Natural killer cell (primary cell): ENCODE measurements around the gene MPP1. TPM values are rescaled to one million over a fixed set of nuclear protein-coding genes. Genes with fewer than 3 reads are reported as not detected.

Source experiments
- ATAC-seq, 3 donors: fragments of 150-1000 bp in 2 of 3; fragments of 200-7000 bp in 1 of 3; cut with Tn5 transposase; 1 replicate in 1 of 3; 2 replicates in 2 of 3; pipeline ENCODE4 v1.10.0; 2021; ENCODE audit warnings: mild to moderate bottlenecking in 2 of 3, moderate library complexity in 2 of 3
- DNase-seq, 2 donors: peaks; one replicate each; pipeline versions ENCODE4 v3.0.0 to v3.0.0-alpha.2; 2013 to 2021; ENCODE audit warnings: mixed read lengths in 1 of 2
- H3K27ac ChIP-seq: one replicate; pipeline ENCODE4 v1.5.1; 2013; ENCODE audit warnings: mild to moderate bottlenecking, low read length
- H3K27me3 ChIP-seq: one replicate; pipeline ENCODE4 v1.6.1; 2013; ENCODE audit warnings: low read length; ENCODE audit not compliant: control insufficient read depth, insufficient read depth
- H3K36me3 ChIP-seq: one replicate; pipeline ENCODE4 v1.6.1; 2013; ENCODE audit warnings: low read length; ENCODE audit not compliant: control insufficient read depth, insufficient read depth
- H3K4me1 ChIP-seq: one replicate; pipeline ENCODE4 v1.6.1; 2013; ENCODE audit warnings: low read length; ENCODE audit not compliant: control insufficient read depth, insufficient read depth
- H3K4me3 ChIP-seq: one replicate; pipeline ENCODE4 v1.5.1; 2013; ENCODE audit warnings: low read length
- H3K9me3 ChIP-seq: one replicate; pipeline ENCODE4 v1.6.1; 2013; ENCODE audit warnings: low read length; ENCODE audit not compliant: control insufficient read depth, insufficient read depth
- H3K27ac Mint-ChIP-seq, 2 donors: one replicate each; pipeline ENCODE4 v1.8.0; 2022; ENCODE audit warnings: mild to moderate bottlenecking in 2 of 2, mixed read lengths in 2 of 2, moderate library complexity in 1 of 2
- H3K27me3 Mint-ChIP-seq, 2 donors: one replicate each; pipeline ENCODE4 v1.8.0; 2022; ENCODE audit warnings: low read depth in 2 of 2, mixed read lengths in 2 of 2
- H3K36me3 Mint-ChIP-seq: one replicate; pipeline ENCODE4 v1.8.0; 2022; ENCODE audit warnings: mixed read lengths
- H3K4me1 Mint-ChIP-seq, 2 donors: one replicate each; pipeline ENCODE4 v1.8.0; 2022; ENCODE audit warnings: mixed read lengths in 2 of 2
- H3K4me3 Mint-ChIP-seq: one replicate; pipeline ENCODE4 v1.8.0; 2022; ENCODE audit warnings: mild to moderate bottlenecking, moderate library complexity, mixed read lengths
- H3K9me3 Mint-ChIP-seq, 2 donors: one replicate each; pipeline ENCODE4 v1.8.0; 2022; ENCODE audit warnings: mixed read lengths in 2 of 2
- CTCF ChIP-seq: fragments of 200-600 bp; IDR thresholded peaks from one replicate; pipeline ENCODE4 v1.8.0; 2022; ENCODE audit warnings: antibody characterized with exemption
- WGBS: methylation state at CpG from one replicate; pipeline ENCODE4 v1.1.7; 2013; ENCODE audit warnings: missing lambda C conversion rate; ENCODE audit not compliant: insufficient coverage; 5-methylcytosine and 5-hydroxymethylcytosine counted together
- intact Hi-C: fragments of 100-400 bp; cut with micrococcal nuclease; formaldehyde crosslinking; loops from one replicate; pipeline ENCODE4 v1.14.2; 2022
- total RNA-seq, 4 donors: library from RNA; stranded (reverse); fragments of 120-200 nt in 1 of 4; gene quantifications; one replicate each; pipeline versions ENCODE4 v1.2.3 to v1.2.4, GENCODE V29; 2013 to 2022

Gene MPP1
- total RNA-seq, 3 donors from 2014 or later (not counting 1 experiment from before 2014, with no cell fraction given): 20.8 to 36.7 (median 27.0) TPM

- no peak for TF ChIP-seq CTCF
- Mint-ChIP-seq H3K27me3 (peaks cover 3 to 29% of the 10 kb centered on the region in 2 donors), H3K27ac (no peak overlapping the region), H3K36me3 (no peaks in the 10 kb centered on the region), H3K4me1 (peaks cover 4 to 7% of the 10 kb centered on the region in 2 donors), H3K9me3 (no peaks in the 10 kb centered on the region), H3K4me3 (no peak overlapping the region)
- no CpG with 5 or more reads among the region's 1 CpG for WGBS
- H3K4me1 ChIP-seq: peaks cover 8% of the 10 kb centered on the region
- H3K36me3 ChIP-seq: no peaks in the 10 kb centered on the region
- H3K4me3 ChIP-seq: no peak overlapping the region
- H3K27ac ChIP-seq: no peak overlapping the region
- H3K27me3 ChIP-seq: no peaks in the 10 kb centered on the region
- H3K9me3 ChIP-seq: no peaks in the 10 kb centered on the region
- ATAC-seq (no peak), DNase-seq (no peak)
- intact Hi-C loops: loop anchor here (10.0 kb wide), 1 partner anchor 59 kb away; the partner anchor contains the start of gene GAB3
Measured at GRCh38 chrX:154813801-154814200, 8.5 kb upstream of the MPP1 start.

GRCh38 chrX:154812341-154813101, 7.2 kb upstream of the MPP1 start:
- intact Hi-C loops: loop anchor here (10.0 kb wide), 1 partner anchor 58 kb away; the partner anchor contains the start of gene GAB3
- peaks cover 3 to 29% of the 10 kb centered on the region in 2 donors for H3K27me3 Mint-ChIP-seq
- DNase-seq: no peak
- no peaks in the 10 kb centered on the region for H3K9me3 ChIP-seq
- no peaks in the 10 kb centered on the region for H3K36me3 ChIP-seq
- TF ChIP-seq CTCF: no peak
- H3K4me3 ChIP-seq: no peak overlapping the region
- no peaks in the 10 kb centered on the region for H3K36me3 Mint-ChIP-seq
- no peaks in the 10 kb centered on the region for H3K9me3 Mint-ChIP-seq
- H3K4me3 Mint-ChIP-seq: no peak overlapping the region
- H3K4me1 Mint-ChIP-seq: peaks cover 7 to 8% of the 10 kb centered on the region in 2 donors
- no peak for ATAC-seq
- no peak overlapping the region for H3K27ac Mint-ChIP-seq
- WGBS: no CpG with 5 or more reads among the region's 2 CpGs
- no peak overlapping the region for H3K27ac ChIP-seq
- H3K4me1 ChIP-seq: peaks cover 8% of the 10 kb centered on the region
- no peaks in the 10 kb centered on the region for H3K27me3 ChIP-seq

GRCh38 chrX:154809939-154810665, 4.8 kb upstream of the MPP1 start:
- Histone ChIP-seq H3K27me3 (no peaks in the 10 kb centered on the region), H3K27ac (no peak overlapping the region), H3K36me3 (no peaks in the 10 kb centered on the region), H3K9me3 (no peaks in the 10 kb centered on the region), H3K4me3 (no peak overlapping the region), H3K4me1 (peaks cover 14% of the 10 kb centered on the region)
- peaks cover 14 to 15% of the 10 kb centered on the region in 2 donors for H3K4me1 Mint-ChIP-seq
- H3K36me3 Mint-ChIP-seq: no peaks in the 10 kb centered on the region
- H3K9me3 Mint-ChIP-seq: no peaks in the 10 kb centered on the region
- peak overlapping the region in 1 of 2 donors; percentile 23 for H3K27ac Mint-ChIP-seq
- peak in 1 of 2 donors; percentile 27 for DNase-seq
- peaks cover 0 to 21% of the 10 kb centered on the region in 2 donors for H3K27me3 Mint-ChIP-seq
- WGBS: 38% methylated on average over 1 of the region's 1 CpG
- peak overlapping the region; percentile 59 for H3K4me3 Mint-ChIP-seq
- no peak for TF ChIP-seq CTCF
- intact Hi-C loops: loop anchor here (10.0 kb wide), 1 partner anchor 55 kb away; the partner anchor contains the start of gene GAB3
- ATAC-seq: peak; percentile 56 to 65 (median 65)
